MM.1S (cell line): ENCODE data around the gene DSTN.

ENCODE experiments used
- DNase-seq: peaks from one replicate; pipeline ENCODE4 v3.0.0-alpha.2; 2015
- H2AFZ ChIP-seq: fragments of 300-600 bp; sonication (generic); 2 replicates; pipeline ENCODE4 v1.6.0; 2016; ENCODE audit warnings: antibody characterized with exemption, low read length
- H3F3A ChIP-seq: fragments of 300-600 bp; sonication (generic); 2 replicates; pipeline ENCODE4 v1.6.1; 2016; ENCODE audit warnings: mild to moderate bottlenecking, antibody characterized with exemption, low read length, moderate library complexity, mixed read lengths; ENCODE audit not compliant: insufficient read depth
- H3K27ac ChIP-seq: fragments of 300-600 bp; sonication (generic); 2 replicates; pipeline ENCODE4 v1.5.1; 2016; ENCODE audit warnings: mild to moderate bottlenecking, low read length
- H3K27me3 ChIP-seq: fragments of 300-600 bp; sonication (generic); replicated peaks from 2 replicates; pipeline ENCODE4 v1.6.0; 2016; ENCODE audit warnings: low read length; ENCODE audit not compliant: insufficient read depth
- H3K36me3 ChIP-seq: fragments of 300-600 bp; sonication (generic); replicated peaks from 2 replicates; pipeline ENCODE4 v1.6.1; 2016; ENCODE audit warnings: mild to moderate bottlenecking, low read length, mixed read lengths; ENCODE audit not compliant: insufficient read depth
- H3K4me1 ChIP-seq: fragments of 300-600 bp; sonication (generic); 2 replicates; pipeline ENCODE4 v1.6.1; 2016; ENCODE audit warnings: low read length, mixed read lengths
- H3K4me2 ChIP-seq: fragments of 300-600 bp; sonication (generic); 2 replicates; pipeline ENCODE4 v1.6.0; 2016; ENCODE audit warnings: low read depth, low read length
- H3K4me3 ChIP-seq: fragments of 300-600 bp; sonication (generic); 2 replicates; pipeline ENCODE4 v1.5.1; 2016; ENCODE audit warnings: low read length, mixed read lengths
- H3K79me2 ChIP-seq: fragments of 300-600 bp; sonication (generic); 2 replicates; pipeline ENCODE4 v1.6.1; 2016; ENCODE audit warnings: mixed run types, low read length, mixed read lengths
- H3K9ac ChIP-seq: fragments of 300-600 bp; sonication (generic); 2 replicates; pipeline ENCODE4 v1.6.1; 2016; ENCODE audit warnings: low read length, mixed read lengths
- H3K9me2 ChIP-seq: fragments of 300-600 bp; sonication (generic); replicated peaks from 2 replicates; pipeline ENCODE4 v1.6.1; 2016; ENCODE audit warnings: mild to moderate bottlenecking, low read length, mixed read lengths; ENCODE audit not compliant: insufficient read depth
- H3K9me3 ChIP-seq: fragments of 300-600 bp; sonication (generic); replicated peaks from 2 replicates; pipeline ENCODE4 v1.6.1; 2016; ENCODE audit warnings: mild to moderate bottlenecking, low read length, mixed read lengths; ENCODE audit not compliant: insufficient read depth
- H4K20me1 ChIP-seq: fragments of 300-600 bp; sonication (generic); 2 replicates; pipeline ENCODE4 v1.6.1; 2016; ENCODE audit warnings: mild to moderate bottlenecking, low read length, moderate library complexity, mixed read lengths; ENCODE audit not compliant: insufficient read depth
- EZH2 ChIP-seq: fragments of 300-600 bp; sonication (generic); optimal IDR thresholded peaks from 2 replicates; pipeline ENCODE3; 2017; ENCODE audit warnings: low read depth, mild to moderate bottlenecking, antibody characterized with exemption, low read length, mixed read lengths
- EZH2phosphoT487 ChIP-seq: fragments of 300-600 bp; sonication (generic); IDR thresholded peaks from 2 replicates; pipeline ENCODE4 v1.6.1; 2018; ENCODE audit warnings: antibody characterized with exemption, low read length
- TF ChIP-seq, protein P1 (sequence below): fragments of 300-600 bp; sonication (generic); IDR thresholded peaks from 2 replicates; pipeline ENCODE4 v1.5.1; 2016; ENCODE audit warnings: antibody characterized with exemption, low read length, mixed read lengths

Gene DSTN

DNA sequence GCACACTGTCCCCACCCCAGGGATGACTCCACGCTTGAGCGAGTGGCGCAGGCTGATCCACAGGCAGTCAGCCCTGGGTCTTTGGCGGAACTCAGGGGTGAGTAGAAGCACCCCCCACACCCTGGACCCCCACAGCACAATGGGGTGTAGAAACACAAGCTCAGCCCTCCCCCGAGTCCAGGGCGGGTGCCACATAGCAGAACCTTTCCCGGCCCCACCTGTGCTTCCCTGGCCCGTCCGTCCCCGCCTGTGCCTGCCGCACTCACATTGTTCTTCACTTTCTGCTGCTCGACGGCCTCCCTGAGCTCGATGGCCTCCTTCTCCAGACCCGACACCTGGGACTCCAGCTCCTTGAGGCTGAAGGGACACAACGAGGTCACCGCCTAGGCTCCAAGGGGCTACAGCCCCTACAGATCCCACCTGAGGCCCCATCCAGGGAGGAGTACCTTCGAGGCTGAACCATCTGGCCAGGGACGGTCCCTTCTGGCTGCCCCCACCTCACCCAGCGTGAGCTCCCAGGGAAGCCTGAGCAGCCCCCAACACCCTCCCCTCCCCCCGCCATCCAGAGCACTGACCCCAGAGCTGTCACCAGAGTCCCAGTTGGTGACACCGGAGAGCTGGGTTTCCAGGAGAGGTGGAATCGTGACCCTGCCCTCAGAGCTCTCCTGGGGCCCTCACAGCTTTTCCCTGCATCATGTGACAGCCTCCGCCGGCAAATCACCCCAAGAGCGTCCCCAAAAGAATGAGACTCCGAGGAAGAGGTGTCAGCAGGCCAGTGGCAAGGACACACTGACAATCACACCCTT lies 55.6 kb downstream of the DSTN start:
- DNase-seq, result no peak
- peaks cover 4% of the 10 kb centered on the region; the same call in 1 of the 2 replicates for H4K20me1 ChIP-seq
- H3K27ac ChIP-seq, result no peak overlapping the region
- H3K9ac ChIP-seq, result no peak overlapping the region
- no peak for TF ChIP-seq EZH2phosphoT487
- TF ChIP-seq, protein P1, sequence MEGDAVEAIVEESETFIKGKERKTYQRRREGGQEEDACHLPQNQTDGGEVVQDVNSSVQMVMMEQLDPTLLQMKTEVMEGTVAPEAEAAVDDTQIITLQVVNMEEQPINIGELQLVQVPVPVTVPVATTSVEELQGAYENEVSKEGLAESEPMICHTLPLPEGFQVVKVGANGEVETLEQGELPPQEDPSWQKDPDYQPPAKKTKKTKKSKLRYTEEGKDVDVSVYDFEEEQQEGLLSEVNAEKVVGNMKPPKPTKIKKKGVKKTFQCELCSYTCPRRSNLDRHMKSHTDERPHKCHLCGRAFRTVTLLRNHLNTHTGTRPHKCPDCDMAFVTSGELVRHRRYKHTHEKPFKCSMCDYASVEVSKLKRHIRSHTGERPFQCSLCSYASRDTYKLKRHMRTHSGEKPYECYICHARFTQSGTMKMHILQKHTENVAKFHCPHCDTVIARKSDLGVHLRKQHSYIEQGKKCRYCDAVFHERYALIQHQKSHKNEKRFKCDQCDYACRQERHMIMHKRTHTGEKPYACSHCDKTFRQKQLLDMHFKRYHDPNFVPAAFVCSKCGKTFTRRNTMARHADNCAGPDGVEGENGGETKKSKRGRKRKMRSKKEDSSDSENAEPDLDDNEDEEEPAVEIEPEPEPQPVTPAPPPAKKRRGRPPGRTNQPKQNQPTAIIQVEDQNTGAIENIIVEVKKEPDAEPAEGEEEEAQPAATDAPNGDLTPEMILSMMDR, result no peak
- no peak for TF ChIP-seq EZH2
- no peaks in the 10 kb centered on the region for H3K27me3 ChIP-seq
- no peaks in the 10 kb centered on the region for H3K9me3 ChIP-seq
- no peaks in the 10 kb centered on the region for H3K4me1 ChIP-seq
- peaks cover 35% of the 10 kb centered on the region for H3K36me3 ChIP-seq
- H3K79me2 ChIP-seq, result peaks cover 69% of the 10 kb centered on the region
- no peaks in the 10 kb centered on the region for H3K9me2 ChIP-seq
- H3K4me2 ChIP-seq, result no peak overlapping the region
- H3K4me3 ChIP-seq, result no peak overlapping the region
- H3F3A ChIP-seq, result no peaks in the 10 kb centered on the region
- no peak overlapping the region for H2AFZ ChIP-seq

DNA sequence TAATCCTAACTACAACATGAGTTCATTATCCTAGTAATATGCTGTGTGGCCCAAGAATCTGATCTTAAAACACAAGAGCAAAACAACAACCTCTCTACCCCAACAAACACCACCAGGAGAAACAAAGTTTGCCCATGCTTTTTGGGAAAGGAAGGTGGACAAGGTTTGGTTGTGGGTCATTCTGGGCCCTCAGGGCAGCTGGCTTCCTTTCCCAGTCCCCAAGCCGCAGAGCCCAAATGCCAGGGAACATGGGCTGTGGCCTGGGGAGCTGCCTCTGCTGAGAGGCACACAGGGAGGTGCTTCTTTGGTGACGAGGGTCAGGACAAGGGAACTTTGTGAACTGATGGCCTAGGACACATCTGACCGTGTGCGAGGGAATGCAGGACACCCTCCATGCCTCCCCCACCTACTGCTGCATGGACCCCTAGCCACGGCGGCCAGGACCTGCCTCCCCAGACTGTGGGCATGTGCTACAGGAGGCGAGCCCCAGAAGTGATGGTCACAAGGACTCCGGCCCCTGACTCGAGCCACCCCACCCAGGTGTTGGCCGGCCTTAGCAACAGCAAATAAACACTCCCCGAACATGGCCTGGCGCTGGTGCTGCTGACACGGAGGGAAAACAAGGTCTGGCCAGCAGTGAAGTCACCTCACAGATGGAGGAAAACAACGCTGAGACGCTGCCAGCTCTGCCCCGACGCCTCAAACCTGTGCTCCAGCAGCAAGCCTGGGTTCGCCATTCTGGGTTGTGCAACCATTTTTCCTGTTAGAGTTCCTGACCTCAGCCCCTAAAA lies 56.5 kb downstream of the DSTN start:
- TF ChIP-seq EZH2 (no peak), EZH2phosphoT487 (no peak)
- TF ChIP-seq, protein P1, result no peak
- no peak overlapping the region for H3K27ac ChIP-seq
- no peak for DNase-seq

DNA sequence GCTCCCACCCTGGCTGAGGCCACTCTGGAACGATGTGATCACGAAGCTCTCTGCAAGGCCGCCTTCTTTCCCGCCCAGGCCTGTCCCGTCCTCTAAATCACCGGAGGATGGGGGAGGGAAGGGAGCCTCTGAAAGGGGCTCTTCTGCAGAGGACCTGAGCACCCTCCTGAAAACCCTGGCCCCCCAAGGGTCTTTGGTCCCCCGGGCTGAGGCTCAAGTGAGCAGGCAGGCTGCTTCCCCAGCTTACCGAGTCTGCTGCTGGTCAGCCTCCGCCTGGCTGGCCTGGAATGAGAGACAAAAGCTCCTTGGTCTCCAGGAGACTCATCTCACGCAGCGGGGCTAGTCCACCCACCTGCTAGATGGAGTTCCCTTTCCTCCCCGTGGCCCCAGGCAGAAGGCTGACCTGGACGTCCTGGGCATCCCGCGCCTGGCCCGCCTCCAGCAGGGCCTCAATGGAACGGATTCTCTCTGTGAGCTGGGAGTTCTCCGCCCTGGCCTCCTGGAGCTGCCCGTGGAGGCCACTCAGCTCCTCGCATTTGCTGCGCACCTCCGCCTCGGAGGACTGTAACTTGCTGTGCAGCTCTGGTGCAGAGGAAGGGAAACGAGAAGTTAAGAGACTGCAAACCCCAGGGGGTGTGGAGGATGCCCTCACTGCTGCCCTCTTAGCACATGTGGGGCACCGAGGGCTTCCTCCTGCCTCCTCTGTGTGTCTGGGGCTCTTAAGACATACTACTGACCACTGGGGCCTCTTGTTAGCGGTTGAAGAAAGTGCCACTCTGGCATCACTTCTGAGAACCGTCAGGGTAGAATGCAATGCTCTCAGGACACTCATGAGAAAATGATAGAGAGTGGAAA lies 57.5 kb downstream of the DSTN start:
- Histone ChIP-seq H3K4me3 (no peak overlapping the region), H3K36me3 (peaks cover 35% of the 10 kb centered on the region), H4K20me1 (peaks cover 4% of the 10 kb centered on the region; the same call in 1 of the 2 replicates), H3K9me3 (no peaks in the 10 kb centered on the region), H3K79me2 (peaks cover 80% of the 10 kb centered on the region), H3K4me2 (no peak overlapping the region), H3F3A (no peaks in the 10 kb centered on the region), H2AFZ (no peak overlapping the region), H3K27me3 (no peaks in the 10 kb centered on the region), H3K27ac (no peak overlapping the region), H3K9me2 (no peaks in the 10 kb centered on the region), H3K9ac (no peak overlapping the region), H3K4me1 (no peaks in the 10 kb centered on the region)
- no peak for DNase-seq
- no peak for TF ChIP-seq EZH2
- TF ChIP-seq EZH2phosphoT487, result no peak
- TF ChIP-seq, protein P1, result no peak

More for the DNA sequence above, 56.5 kb downstream of the DSTN start:
- H3K36me3 ChIP-seq, result peaks cover 35% of the 10 kb centered on the region
- no peak overlapping the region for H2AFZ ChIP-seq
- no peak overlapping the region for H3K4me3 ChIP-seq
- H3K9me2 ChIP-seq, result no peaks in the 10 kb centered on the region
- H3K9me3 ChIP-seq, result no peaks in the 10 kb centered on the region
- H3F3A ChIP-seq, result no peaks in the 10 kb centered on the region
- H3K27me3 ChIP-seq, result no peaks in the 10 kb centered on the region
- no peak overlapping the region for H3K4me2 ChIP-seq
- peaks cover 4% of the 10 kb centered on the region; the same call in 1 of the 2 replicates for H4K20me1 ChIP-seq
- H3K79me2 ChIP-seq, result peaks cover 79% of the 10 kb centered on the region
- no peaks in the 10 kb centered on the region for H3K4me1 ChIP-seq
- no peak overlapping the region for H3K9ac ChIP-seq
